VCaP (cell line): ENCODE measurements around the gene TPST2.

Source experiments
- H3K27ac ChIP-seq: fragments of 450-650 bp; 2 replicates; pipeline ENCODE4 v1.5.1; 2017
- TF ChIP-seq, protein P1 (sequence below): fragments of 450-650 bp; conservative IDR thresholded peaks from 2 replicates; pipeline ENCODE4 v1.5.1; 2017; ENCODE audit warnings: mild to moderate bottlenecking, moderate library complexity

The TPST2 gene

DNA sequence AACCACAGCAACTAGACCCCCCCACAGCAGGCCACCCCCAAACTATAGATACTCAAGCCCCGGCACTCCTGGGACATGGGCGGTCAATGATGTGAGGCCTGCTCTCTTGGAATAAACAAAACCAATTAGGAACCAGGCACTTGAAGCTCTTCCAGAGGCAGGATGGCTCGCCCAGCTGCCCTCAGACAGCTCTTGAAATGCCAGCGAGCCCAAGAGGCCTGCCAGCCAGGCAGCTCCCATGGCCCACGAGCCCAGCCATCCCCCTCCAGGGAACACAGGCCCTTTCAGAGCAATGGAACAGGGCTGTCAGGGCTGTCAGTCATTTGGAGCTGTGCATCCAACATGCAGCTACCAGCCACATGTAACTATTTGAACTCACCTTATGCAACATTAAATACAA, 43.6 kb downstream of the TPST2 start:
- no peak overlapping the region for H3K27ac ChIP-seq
- TF ChIP-seq, protein P1, sequence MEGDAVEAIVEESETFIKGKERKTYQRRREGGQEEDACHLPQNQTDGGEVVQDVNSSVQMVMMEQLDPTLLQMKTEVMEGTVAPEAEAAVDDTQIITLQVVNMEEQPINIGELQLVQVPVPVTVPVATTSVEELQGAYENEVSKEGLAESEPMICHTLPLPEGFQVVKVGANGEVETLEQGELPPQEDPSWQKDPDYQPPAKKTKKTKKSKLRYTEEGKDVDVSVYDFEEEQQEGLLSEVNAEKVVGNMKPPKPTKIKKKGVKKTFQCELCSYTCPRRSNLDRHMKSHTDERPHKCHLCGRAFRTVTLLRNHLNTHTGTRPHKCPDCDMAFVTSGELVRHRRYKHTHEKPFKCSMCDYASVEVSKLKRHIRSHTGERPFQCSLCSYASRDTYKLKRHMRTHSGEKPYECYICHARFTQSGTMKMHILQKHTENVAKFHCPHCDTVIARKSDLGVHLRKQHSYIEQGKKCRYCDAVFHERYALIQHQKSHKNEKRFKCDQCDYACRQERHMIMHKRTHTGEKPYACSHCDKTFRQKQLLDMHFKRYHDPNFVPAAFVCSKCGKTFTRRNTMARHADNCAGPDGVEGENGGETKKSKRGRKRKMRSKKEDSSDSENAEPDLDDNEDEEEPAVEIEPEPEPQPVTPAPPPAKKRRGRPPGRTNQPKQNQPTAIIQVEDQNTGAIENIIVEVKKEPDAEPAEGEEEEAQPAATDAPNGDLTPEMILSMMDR: no peak

DNA sequence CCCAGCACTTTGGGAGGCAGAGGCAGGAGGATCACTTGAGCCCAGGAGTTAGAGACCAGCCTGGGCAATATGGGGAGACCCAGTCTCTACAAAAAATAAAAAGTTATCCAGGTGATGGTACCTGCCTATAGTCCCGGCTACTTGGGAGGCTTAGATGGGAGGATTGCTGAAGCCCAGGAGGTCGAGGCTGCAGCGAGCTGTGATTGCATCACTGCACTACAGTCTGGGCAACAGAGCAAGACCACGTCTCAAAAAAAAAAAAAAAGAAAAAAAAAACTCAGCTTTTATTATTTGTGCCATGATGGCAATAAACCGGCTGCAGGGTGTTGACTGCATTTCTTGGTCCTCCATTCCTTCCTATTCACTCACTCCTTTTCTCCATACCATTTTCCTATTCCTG, 44.1 kb downstream of the TPST2 start:
- TF ChIP-seq, protein P1: no peak

DNA sequence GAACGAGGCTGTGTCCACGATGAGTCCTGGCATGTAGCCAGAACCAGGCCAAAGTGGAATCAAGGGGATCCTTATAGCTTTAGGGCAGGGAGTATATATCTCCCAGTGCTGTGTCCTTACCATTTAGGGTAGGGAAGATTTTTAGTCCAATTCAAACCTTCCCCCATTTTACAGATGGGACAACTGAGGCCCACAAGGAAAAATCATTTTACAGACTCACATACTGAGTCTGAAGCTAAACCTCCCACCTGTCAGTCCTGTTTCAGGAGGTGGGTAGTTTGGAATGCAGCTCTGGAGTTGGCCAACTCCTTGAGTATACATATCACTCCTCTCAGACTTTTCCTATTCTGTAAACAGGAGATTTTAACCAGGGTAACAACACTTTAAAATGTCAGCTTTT, 44.5 kb downstream of the TPST2 start:
- H3K27ac ChIP-seq: no peak overlapping the region
- TF ChIP-seq, protein P1: no peak

More for the DNA sequence above, 44.1 kb downstream of the TPST2 start:
- no peak overlapping the region for H3K27ac ChIP-seq

DNA sequence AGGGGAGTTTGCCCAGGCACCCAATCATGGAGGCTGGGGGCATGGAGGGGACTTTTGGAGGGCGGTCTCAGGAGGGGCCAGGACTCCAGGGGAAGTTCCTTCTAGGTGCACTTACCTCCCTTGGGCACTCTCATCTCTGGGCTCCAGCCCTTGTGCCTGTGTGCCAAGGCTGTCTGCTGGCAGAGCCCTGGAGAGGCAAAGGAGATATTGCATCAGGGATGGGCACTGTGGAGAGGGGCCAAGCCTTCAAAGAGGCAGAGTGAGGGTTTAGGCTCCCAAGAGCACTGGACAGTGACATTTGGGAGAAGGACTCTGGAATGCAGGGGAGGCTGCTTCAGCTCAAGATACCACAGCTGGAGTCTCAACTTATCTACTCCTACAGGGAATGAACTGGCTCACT, 45.4 kb downstream of the TPST2 start:
- TF ChIP-seq, protein P1: no peak
- no peak overlapping the region for H3K27ac ChIP-seq

DNA sequence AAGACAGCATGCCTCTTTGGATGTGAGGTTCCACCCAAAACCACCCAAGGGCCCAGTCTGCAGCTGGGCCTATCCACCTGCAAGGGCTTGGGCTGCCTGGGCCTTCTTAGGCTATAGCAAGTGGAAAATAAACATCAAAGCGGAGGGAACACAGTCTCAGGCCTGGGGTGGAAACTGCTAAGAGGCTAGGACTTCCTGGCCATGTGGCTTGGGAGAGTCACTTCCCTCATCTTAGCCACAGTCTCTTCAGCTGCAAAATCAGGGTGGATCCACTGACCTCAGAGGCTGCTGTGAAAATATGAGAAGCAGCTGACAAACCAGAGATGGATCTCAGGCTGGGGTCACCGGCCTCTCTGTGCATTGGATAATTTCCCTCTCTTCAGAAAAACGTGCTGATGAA, 47.1 kb downstream of the TPST2 start:
- TF ChIP-seq, protein P1: no peak
- no peak overlapping the region for H3K27ac ChIP-seq

DNA sequence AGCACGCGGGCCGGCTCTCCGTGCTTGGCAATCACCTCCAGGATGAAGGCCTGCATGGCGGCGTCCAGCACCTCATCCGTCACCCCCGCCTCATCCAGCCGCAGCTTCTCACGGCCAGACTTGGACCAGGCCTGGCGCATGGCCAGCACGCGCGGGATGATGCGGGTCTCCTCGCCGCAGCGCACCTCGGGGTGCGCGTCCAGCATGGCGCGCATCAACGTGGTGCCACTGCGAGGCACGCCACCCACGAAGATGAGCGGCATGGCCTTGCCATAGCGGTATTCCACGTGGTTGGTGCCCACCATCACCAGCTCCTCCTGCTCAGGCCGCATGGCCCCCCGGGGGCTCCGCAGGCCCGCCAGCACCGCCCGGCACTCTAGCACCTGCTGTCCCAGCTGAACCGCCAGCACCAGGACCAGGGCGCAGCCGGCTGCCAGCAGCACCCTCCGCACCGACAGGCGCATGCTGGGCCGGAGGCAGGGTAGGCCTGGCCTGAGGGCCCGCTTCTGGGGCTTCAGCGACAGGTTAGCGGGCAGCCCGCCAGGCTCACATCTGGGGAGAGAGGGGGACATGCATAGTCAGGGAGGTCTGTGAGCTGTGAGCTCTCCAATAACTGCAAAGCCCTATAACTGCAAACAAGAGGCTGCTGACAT, 48.6 kb downstream of the TPST2 start:
- TF ChIP-seq, protein P1: no peak
- H3K27ac ChIP-seq: no peak overlapping the region

DNA sequence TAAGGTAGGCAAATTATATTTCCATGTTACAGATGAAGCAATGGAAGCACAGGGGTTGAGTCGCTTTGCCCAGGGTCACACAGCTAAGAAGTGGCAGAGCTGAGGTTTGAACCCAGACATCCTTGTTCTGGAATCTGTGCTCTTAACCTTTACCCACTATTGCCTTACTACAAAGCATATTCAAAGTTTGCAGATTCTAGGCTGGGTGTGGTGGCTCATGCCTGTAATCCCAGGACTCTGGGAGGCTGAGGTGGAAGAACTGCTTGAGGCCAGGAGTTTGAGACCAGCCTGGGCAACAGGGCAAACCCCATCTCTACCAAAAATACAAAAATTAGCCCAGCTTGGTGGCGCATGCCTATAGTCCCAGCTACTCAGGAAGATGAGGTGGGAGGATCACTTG, 49.8 kb downstream of the TPST2 start:
- TF ChIP-seq, protein P1: no peak
- H3K27ac ChIP-seq: no peak overlapping the region
